DOHH2 (cell line): ENCODE results near the gene PDE8A.

Experiments used
- H3F3A ChIP-seq: fragments of 200-600 bp; sonication (generic), shearing (Covaris generic); 2 replicates; pipeline ENCODE4 v1.6.0; 2016; ENCODE audit warnings: antibody characterized with exemption, mild to moderate bottlenecking; ENCODE audit not compliant: control insufficient read depth, insufficient read depth
- H3K27ac ChIP-seq: fragments of 200-600 bp; sonication (generic); 2 replicates; pipeline ENCODE4 v1.5.1; 2014; ENCODE audit warnings: low read depth, mild to moderate bottlenecking, low read length, moderate library complexity
- H3K27me3 ChIP-seq: fragments of 200-600 bp; sonication (generic); 2 replicates; pipeline ENCODE4 v1.6.1; 2014; ENCODE audit warnings: mild to moderate bottlenecking, low read length, mixed read lengths; ENCODE audit not compliant: control insufficient read depth
- H3K36me3 ChIP-seq: fragments of 200-600 bp; sonication (generic); 2 replicates; pipeline ENCODE4 v1.6.1; 2014; ENCODE audit warnings: mild to moderate bottlenecking, low read length, moderate library complexity, mixed read lengths; ENCODE audit not compliant: control insufficient read depth
- H3K4me1 ChIP-seq: fragments of 200-600 bp; sonication (generic); 2 replicates; pipeline ENCODE4 v1.6.1; 2014; ENCODE audit warnings: mild to moderate bottlenecking, low read length, mixed read lengths; ENCODE audit not compliant: control insufficient read depth
- H3K4me2 ChIP-seq: fragments of 200-600 bp; sonication (generic); 2 replicates; pipeline ENCODE4 v1.6.0; 2014; ENCODE audit warnings: mild to moderate bottlenecking, low read length, moderate library complexity
- H3K4me3 ChIP-seq: fragments of 200-600 bp; sonication (generic); 2 replicates; pipeline ENCODE4 v1.5.1; 2014; ENCODE audit warnings: mild to moderate bottlenecking, low read length, mixed read lengths
- H3K79me2 ChIP-seq: fragments of 200-600 bp; sonication (generic); 2 replicates; pipeline ENCODE4 v1.6.1; 2014; ENCODE audit warnings: mild to moderate bottlenecking, low read length, mixed read lengths; ENCODE audit not compliant: control insufficient read depth
- H3K9me2 ChIP-seq: fragments of 200-600 bp; sonication (generic); replicated peaks from 2 replicates; pipeline ENCODE4 v1.6.1; 2014; ENCODE audit warnings: mild to moderate bottlenecking, low read length, mixed read lengths; ENCODE audit not compliant: control insufficient read depth
- H3K9me3 ChIP-seq: fragments of 200-600 bp; sonication (generic); 2 replicates; pipeline ENCODE4 v1.6.1; 2014; ENCODE audit warnings: antibody characterized with exemption, low read length, mixed read lengths; ENCODE audit not compliant: control insufficient read depth, insufficient read depth
- H4K20me1 ChIP-seq: fragments of 200-600 bp; sonication (generic); 2 replicates; pipeline ENCODE4 v1.6.0; 2014; ENCODE audit warnings: low read depth, mild to moderate bottlenecking, antibody characterized with exemption, low read length, moderate library complexity; ENCODE audit not compliant: control insufficient read depth, insufficient read depth
- CTCF ChIP-seq: fragments of 200-600 bp; sonication (generic); IDR thresholded peaks from one replicate; pipeline ENCODE4 v1.5.1; 2014; ENCODE audit warnings: antibody characterized with exemption, mild to moderate bottlenecking, low read depth, low read length; ENCODE audit not compliant: poor library complexity, severe bottlenecking
- EZH2phosphoT487 ChIP-seq: fragments of 200-600 bp; sonication (generic); IDR thresholded peaks from 2 replicates; pipeline ENCODE4 v1.6.1; 2017; ENCODE audit warnings: borderline replicate concordance, mild to moderate bottlenecking, antibody characterized with exemption, low read length, moderate library complexity, mixed read lengths

The PDE8A gene

GRCh38 chr15:84956199-84956598 is 25.5 kb upstream of the PDE8A start:
- no peak overlapping the region for H3K27ac ChIP-seq
- H3K9me2 ChIP-seq, result no peaks in the 10 kb centered on the region
- H3K4me1 ChIP-seq, result no peaks in the 10 kb centered on the region

GRCh38 chr15:84960391-84961113 is 21.1 kb upstream of the PDE8A start:
- Histone ChIP-seq H3K27me3 (peaks cover 11% of the 10 kb centered on the region), H3K79me2 (no peaks in the 10 kb centered on the region), H3K4me2 (no peak overlapping the region), H3K4me1 (no peaks in the 10 kb centered on the region), H4K20me1 (no peaks in the 10 kb centered on the region), H3K9me3 (no peaks in the 10 kb centered on the region), H3K9me2 (no peaks in the 10 kb centered on the region), H3F3A (no peaks in the 10 kb centered on the region), H3K4me3 (no peak overlapping the region), H3K27ac (no peak overlapping the region), H3K36me3 (no peaks in the 10 kb centered on the region)
- TF ChIP-seq CTCF, result no peak
- TF ChIP-seq EZH2phosphoT487, result no peak

More at GRCh38 chr15:84956199-84956598, 25.5 kb upstream of the PDE8A start:
- Histone ChIP-seq H4K20me1 (no peaks in the 10 kb centered on the region), H3K79me2 (no peaks in the 10 kb centered on the region), H3K27me3 (peaks cover 18% of the 10 kb centered on the region), H3F3A (no peaks in the 10 kb centered on the region), H3K9me3 (no peaks in the 10 kb centered on the region), H3K4me3 (no peak overlapping the region), H3K4me2 (no peak overlapping the region), H3K36me3 (no peaks in the 10 kb centered on the region)
- TF ChIP-seq CTCF, result no peak

GRCh38 chr15:84961114-84961452 is 20.6 kb upstream of the PDE8A start:
- H3K36me3 ChIP-seq, result no peaks in the 10 kb centered on the region
- H3K79me2 ChIP-seq, result no peaks in the 10 kb centered on the region
- peaks cover 7% of the 10 kb centered on the region for H3K27me3 ChIP-seq
- H3K4me3 ChIP-seq, result no peak overlapping the region
- H3K4me1 ChIP-seq, result no peaks in the 10 kb centered on the region
- H3K27ac ChIP-seq, result no peak overlapping the region
- H3K4me2 ChIP-seq, result no peak overlapping the region
- H3F3A ChIP-seq, result no peaks in the 10 kb centered on the region
- H3K9me3 ChIP-seq, result no peaks in the 10 kb centered on the region
- H4K20me1 ChIP-seq, result no peaks in the 10 kb centered on the region
- no peaks in the 10 kb centered on the region for H3K9me2 ChIP-seq
- TF ChIP-seq EZH2phosphoT487 (no peak), CTCF (no peak)
